HepG2 (cell line): ENCODE measurements around the gene LYSMD1. TPM values are rescaled to one million over a fixed set of nuclear protein-coding genes. Genes with fewer than 3 reads are reported as not detected.
A peak's percentile ranks its signal among the peaks of the same experiment; 100 is the strongest.

Experiments
- MED13 ChIP-seq: sonication (generic); formaldehyde crosslinking; IDR thresholded peaks from 2 replicates; pipeline ENCODE4 v1.5.0; 2020; ENCODE audit warnings: missing genetic modification reagents
- MIXL1 ChIP-seq: IDR thresholded peaks from 2 replicates; pipeline ENCODE4 v1.6.1; 2016
- NFYC ChIP-seq: IDR thresholded peaks from 2 replicates; pipeline ENCODE4 v1.6.1; 2016; ENCODE audit warnings: missing genetic modification reagents, missing compliant biosample characterization
- SIN3A ChIP-seq: IDR thresholded peaks from 2 replicates; pipeline ENCODE4 v1.6.1; 2011; ENCODE audit warnings: low read depth, mild to moderate bottlenecking, control low read depth, low read length, borderline replicate concordance
- ZMYM4 ChIP-seq: sonication (generic); formaldehyde crosslinking; IDR thresholded peaks from 2 replicates; pipeline ENCODE4 v1.8.1; 2023; ENCODE audit warnings: mild to moderate bottlenecking, missing genetic modification reagents
- ZNF333 ChIP-seq: sonication (generic); formaldehyde crosslinking; IDR thresholded peaks from 2 replicates; pipeline ENCODE4 v1.4.0; 2020; ENCODE audit warnings: mild to moderate bottlenecking, missing genetic modification reagents, borderline replicate concordance
- ZNF33B ChIP-seq: sonication (generic); formaldehyde crosslinking; IDR thresholded peaks from 2 replicates; pipeline ENCODE4 v1.5.1; 2020; ENCODE audit warnings: mild to moderate bottlenecking, missing genetic modification reagents
- ZNF484 ChIP-seq: sonication (generic); formaldehyde crosslinking; IDR thresholded peaks from 2 replicates; pipeline ENCODE4 v1.5.1; 2020; ENCODE audit warnings: mild to moderate bottlenecking, low read depth, missing genetic modification reagents, borderline replicate concordance
- ZNF670 ChIP-seq: sonication (generic); formaldehyde crosslinking; IDR thresholded peaks from 2 replicates; pipeline ENCODE4 v1.8.0; 2022; ENCODE audit warnings: mild to moderate bottlenecking, missing genetic modification reagents, borderline replicate concordance
- ZNF773 ChIP-seq: sonication (generic); formaldehyde crosslinking; IDR thresholded peaks from 2 replicates; pipeline ENCODE4 v1.4.0; 2020; ENCODE audit warnings: missing genetic modification reagents, borderline replicate concordance
- ZSCAN30 ChIP-seq: sonication (generic); formaldehyde crosslinking; IDR thresholded peaks from 2 replicates; pipeline ENCODE4 v1.5.0; 2020; ENCODE audit warnings: mild to moderate bottlenecking, missing genetic modification reagents
- ZZZ3 ChIP-seq: sonication (generic); formaldehyde crosslinking; IDR thresholded peaks from 2 replicates; pipeline ENCODE4 v1.4.0; 2020; ENCODE audit warnings: missing genetic modification reagents, mild to moderate bottlenecking, borderline replicate concordance
- polyA plus RNA-seq, 8 experiments: library from polyadenylated mRNA; depleted of rRNA in 3 of 8; stranded (reverse) in 7 of 8; unstranded in 1 of 8; fragments of >200 nt; fragmentation: Illumina TruSeq in 4 of 8; extraction: Trizol in 4 of 8; gene quantifications; 2 replicates each; pipeline versions ENCODE4 v1.2.1 to v1.2.3, GENCODE V29; 2011 to 2016; ENCODE audit warnings: low read depth in 4 of 8, missing spikeins in 1 of 8, mixed read lengths in 1 of 8; ENCODE audit not compliant: insufficient read depth in 1 of 8
- total RNA-seq, 5 experiments: library from RNA; depleted of rRNA; stranded (reverse); fragments of >200 nt; fragmentation: Illumina TruSeq; extraction: Trizol; gene quantifications; 2 replicates each; pipeline ENCODE4 v1.2.3, GENCODE V29; 2016; ENCODE audit warnings: low read depth in 1 of 5
- TF ChIP-seq, protein P1 (sequence below): sonication (generic); formaldehyde crosslinking; IDR thresholded peaks from 2 replicates; pipeline ENCODE4 v1.4.0; 2020; ENCODE audit warnings: missing genetic modification reagents
- TF ChIP-seq, protein P2 (sequence below): sonication (generic); formaldehyde crosslinking; IDR thresholded peaks from 2 replicates; pipeline ENCODE4 v1.8.1; 2022; ENCODE audit warnings: mild to moderate bottlenecking, missing genetic modification reagents
- TF ChIP-seq, protein P3 (sequence below): sonication (generic); formaldehyde crosslinking; IDR thresholded peaks from 2 replicates; pipeline ENCODE4 v1.5.0; 2020; ENCODE audit warnings: mild to moderate bottlenecking, missing genetic modification reagents
- TF ChIP-seq, protein P4 (sequence below): sonication (generic); formaldehyde crosslinking; IDR thresholded peaks from 2 replicates; pipeline ENCODE4 v1.4.0; 2020; ENCODE audit warnings: missing genetic modification reagents, mild to moderate bottlenecking, borderline replicate concordance

The LYSMD1 gene
- total and polyA plus RNA-seq, 2 of the 13 experiments (the other 11 are each of a cell fraction or from before 2014, with no cell fraction given) = 3.8 to 4.8 TPM

DNA sequence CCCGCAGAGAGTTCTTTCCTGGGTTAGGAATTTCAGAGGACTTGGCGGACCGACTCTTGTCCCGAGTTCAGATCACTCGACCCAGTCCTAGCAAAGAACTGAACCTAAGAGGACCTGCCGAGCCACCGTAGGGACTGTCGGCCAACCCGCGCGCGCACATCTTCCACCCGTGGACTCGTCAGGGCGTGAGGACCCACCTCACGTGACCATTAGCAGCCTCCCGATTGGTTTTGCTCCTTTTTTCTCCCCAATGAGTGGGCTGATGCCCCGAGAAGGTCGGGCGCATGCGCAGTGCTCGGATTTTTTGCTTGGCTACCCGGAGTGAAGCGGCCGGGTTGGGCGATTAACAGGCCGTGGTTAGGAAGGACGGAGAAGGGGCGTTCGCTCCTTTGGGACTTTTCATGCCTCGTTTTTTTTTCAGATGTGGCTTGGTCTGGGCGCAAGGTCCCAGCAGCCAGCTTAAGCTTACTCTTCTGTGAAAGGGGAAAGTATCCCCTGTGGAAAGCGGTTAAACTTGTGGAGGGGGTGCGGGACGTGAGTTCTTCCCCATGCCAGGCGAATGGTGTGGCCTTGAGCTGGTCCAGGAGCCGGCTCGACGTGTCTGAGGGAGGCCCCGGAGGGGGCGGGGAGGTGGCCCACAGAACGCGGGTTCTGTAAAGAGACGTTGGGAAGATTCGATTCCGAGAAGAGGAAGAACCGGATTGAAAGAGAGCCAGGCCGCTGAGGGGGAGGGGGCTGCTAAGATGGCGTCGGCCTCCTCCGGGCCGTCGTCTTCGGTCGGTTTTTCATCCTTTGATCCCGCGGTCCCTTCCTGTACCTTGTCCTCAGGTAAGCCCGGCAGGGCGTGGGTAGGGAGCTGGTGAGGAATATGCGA lies 32.8 kb upstream of the LYSMD1 start, which contains the start of gene PIP5K1A (continued):
- TF ChIP-seq, protein P1, sequence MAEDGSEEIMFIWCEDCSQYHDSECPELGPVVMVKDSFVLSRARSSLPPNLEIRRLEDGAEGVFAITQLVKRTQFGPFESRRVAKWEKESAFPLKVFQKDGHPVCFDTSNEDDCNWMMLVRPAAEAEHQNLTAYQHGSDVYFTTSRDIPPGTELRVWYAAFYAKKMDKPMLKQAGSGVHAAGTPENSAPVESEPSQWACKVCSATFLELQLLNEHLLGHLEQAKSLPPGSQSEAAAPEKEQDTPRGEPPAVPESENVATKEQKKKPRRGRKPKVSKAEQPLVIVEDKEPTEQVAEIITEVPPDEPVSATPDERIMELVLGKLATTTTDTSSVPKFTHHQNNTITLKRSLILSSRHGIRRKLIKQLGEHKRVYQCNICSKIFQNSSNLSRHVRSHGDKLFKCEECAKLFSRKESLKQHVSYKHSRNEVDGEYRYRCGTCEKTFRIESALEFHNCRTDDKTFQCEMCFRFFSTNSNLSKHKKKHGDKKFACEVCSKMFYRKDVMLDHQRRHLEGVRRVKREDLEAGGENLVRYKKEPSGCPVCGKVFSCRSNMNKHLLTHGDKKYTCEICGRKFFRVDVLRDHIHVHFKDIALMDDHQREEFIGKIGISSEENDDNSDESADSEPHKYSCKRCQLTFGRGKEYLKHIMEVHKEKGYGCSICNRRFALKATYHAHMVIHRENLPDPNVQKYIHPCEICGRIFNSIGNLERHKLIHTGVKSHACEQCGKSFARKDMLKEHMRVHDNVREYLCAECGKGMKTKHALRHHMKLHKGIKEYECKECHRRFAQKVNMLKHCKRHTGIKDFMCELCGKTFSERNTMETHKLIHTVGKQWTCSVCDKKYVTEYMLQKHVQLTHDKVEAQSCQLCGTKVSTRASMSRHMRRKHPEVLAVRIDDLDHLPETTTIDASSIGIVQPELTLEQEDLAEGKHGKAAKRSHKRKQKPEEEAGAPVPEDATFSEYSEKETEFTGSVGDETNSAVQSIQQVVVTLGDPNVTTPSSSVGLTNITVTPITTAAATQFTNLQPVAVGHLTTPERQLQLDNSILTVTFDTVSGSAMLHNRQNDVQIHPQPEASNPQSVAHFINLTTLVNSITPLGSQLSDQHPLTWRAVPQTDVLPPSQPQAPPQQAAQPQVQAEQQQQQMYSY (CRISPR knock-in tag) = no peak
- TF ChIP-seq ZMYM4 (CRISPR knock-in tag) (peak; percentile 85), NFYC (CRISPR knock-in tag) (peak; percentile 84), ZNF484 (CRISPR knock-in tag) (no peak), MED13 (CRISPR knock-in tag) (peak; percentile 15; the same call in 1 of the 2 replicates), MIXL1 (CRISPR knock-in tag) (peak; percentile 36; the same call in 1 of the 2 replicates), ZNF333 (CRISPR knock-in tag) (0 out of 2 replicates have a peak, but pooled peaks have one; percentile 49), ZNF33B (CRISPR knock-in tag) (no peak; the same call in 1 of the 2 replicates), ZNF670 (CRISPR knock-in tag) (no peak), ZSCAN30 (CRISPR knock-in tag) (0 out of 2 replicates have a peak, but pooled peaks have one; percentile 52), ZNF773 (CRISPR knock-in tag) (no peak), ZZZ3 (CRISPR knock-in tag) (no peak), SIN3A (peak; percentile 51; the same call in 1 of the 2 replicates)
- TF ChIP-seq, protein P2, sequence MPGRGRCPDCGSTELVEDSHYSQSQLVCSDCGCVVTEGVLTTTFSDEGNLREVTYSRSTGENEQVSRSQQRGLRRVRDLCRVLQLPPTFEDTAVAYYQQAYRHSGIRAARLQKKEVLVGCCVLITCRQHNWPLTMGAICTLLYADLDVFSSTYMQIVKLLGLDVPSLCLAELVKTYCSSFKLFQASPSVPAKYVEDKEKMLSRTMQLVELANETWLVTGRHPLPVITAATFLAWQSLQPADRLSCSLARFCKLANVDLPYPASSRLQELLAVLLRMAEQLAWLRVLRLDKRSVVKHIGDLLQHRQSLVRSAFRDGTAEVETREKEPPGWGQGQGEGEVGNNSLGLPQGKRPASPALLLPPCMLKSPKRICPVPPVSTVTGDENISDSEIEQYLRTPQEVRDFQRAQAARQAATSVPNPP (CRISPR knock-in tag) = no peak
- TF ChIP-seq, protein P3, sequence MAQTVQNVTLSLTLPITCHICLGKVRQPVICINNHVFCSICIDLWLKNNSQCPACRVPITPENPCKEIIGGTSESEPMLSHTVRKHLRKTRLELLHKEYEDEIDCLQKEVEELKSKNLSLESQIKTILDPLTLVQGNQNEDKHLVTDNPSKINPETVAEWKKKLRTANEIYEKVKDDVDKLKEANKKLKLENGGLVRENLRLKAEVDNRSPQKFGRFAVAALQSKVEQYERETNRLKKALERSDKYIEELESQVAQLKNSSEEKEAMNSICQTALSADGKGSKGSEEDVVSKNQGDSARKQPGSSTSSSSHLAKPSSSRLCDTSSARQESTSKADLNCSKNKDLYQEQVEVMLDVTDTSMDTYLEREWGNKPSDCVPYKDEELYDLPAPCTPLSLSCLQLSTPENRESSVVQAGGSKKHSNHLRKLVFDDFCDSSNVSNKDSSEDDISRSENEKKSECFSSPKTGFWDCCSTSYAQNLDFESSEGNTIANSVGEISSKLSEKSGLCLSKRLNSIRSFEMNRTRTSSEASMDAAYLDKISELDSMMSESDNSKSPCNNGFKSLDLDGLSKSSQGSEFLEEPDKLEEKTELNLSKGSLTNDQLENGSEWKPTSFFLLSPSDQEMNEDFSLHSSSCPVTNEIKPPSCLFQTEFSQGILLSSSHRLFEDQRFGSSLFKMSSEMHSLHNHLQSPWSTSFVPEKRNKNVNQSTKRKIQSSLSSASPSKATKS (CRISPR knock-in tag) = peak; percentile 49; the same call in 1 of the 2 replicates
- TF ChIP-seq, protein P4, sequence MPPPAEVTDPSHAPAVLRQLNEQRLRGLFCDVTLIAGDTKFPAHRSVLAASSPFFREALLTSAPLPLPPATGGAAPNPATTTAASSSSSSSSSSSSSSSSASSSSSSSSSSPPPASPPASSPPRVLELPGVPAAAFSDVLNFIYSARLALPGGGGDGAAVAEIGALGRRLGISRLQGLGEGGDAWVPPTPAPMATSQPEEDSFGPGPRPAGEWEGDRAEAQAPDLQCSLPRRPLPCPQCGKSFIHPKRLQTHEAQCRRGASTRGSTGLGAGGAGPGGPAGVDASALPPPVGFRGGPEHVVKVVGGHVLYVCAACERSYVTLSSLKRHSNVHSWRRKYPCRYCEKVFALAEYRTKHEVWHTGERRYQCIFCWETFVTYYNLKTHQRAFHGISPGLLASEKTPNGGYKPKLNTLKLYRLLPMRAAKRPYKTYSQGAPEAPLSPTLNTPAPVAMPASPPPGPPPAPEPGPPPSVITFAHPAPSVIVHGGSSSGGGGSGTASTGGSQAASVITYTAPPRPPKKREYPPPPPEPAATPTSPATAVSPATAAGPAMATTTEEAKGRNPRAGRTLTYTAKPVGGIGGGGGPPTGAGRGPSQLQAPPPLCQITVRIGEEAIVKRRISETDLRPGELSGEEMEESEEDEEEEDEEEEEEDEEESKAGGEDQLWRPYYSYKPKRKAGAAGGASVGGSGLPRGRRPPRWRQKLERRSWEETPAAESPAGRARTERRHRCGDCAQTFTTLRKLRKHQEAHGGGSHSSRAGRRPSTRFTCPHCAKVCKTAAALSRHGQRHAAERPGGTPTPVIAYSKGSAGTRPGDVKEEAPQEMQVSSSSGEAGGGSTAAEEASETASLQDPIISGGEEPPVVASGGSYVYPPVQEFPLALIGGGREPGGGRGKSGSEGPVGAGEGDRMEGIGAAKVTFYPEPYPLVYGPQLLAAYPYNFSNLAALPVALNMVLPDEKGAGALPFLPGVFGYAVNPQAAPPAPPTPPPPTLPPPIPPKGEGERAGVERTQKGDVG (CRISPR knock-in tag) = no peak
